ENCODE measurements around the gene MCUB. TPM values are rescaled to one million over a fixed set of nuclear protein-coding genes. Genes with fewer than 3 reads are reported as not detected.

MCUB gene
- total RNA-seq, 1 donor from 2014 or later = 14.8 TPM

DNA sequence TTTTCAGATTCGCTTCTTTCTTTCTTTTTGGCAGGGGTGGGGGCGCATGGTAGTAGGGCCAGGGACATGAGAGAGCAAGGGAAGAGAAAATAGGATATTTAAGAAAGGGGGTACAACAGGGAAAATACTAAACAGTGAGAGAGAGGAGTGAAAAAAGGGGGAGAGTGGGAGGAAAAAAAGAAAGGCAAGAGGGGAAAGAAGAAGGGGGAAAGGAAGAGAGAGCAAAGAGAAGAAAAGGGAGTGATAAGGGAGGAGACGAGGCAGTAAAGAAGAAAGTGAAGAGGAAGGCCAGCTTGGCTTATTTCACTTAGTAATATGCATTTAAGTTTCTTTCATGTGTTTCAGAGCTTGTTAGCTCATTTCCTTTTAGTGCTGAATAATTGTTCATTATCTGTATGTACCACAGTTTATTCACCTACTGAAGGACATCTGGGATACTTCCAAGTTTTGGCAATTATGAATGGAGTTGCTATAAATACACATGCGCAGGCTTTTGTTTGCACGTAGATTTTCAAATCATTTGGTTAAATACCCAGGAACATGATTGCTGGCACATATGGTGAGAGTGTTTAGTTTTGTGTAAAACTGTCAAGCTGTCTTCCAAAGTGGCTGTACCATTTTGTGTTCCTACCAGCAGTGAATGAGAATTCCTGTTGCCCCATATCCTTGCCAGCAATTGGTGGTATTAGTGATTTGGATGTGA lies 105.9 kb downstream of the MCUB start:
- Mint-ChIP-seq H3K4me3 (ENCODE audit: unreplicated experiment) (no peak overlapping the region), H3K9me3 (ENCODE audit: unreplicated experiment) (no peaks in the 10 kb centered on the region), H3K4me1 (ENCODE audit: unreplicated experiment) (no peaks in the 10 kb centered on the region), H3K36me3 (ENCODE audit: unreplicated experiment) (peaks cover 4% of the 10 kb centered on the region), H3K27ac (ENCODE audit: unreplicated experiment) (no peak overlapping the region), H3K27me3 (ENCODE audit: unreplicated experiment) (no peaks in the 10 kb centered on the region)
- DNase-seq (ENCODE audit: extremely low spot score, unreplicated experiment) = no peak
- TF ChIP-seq, protein P1, sequence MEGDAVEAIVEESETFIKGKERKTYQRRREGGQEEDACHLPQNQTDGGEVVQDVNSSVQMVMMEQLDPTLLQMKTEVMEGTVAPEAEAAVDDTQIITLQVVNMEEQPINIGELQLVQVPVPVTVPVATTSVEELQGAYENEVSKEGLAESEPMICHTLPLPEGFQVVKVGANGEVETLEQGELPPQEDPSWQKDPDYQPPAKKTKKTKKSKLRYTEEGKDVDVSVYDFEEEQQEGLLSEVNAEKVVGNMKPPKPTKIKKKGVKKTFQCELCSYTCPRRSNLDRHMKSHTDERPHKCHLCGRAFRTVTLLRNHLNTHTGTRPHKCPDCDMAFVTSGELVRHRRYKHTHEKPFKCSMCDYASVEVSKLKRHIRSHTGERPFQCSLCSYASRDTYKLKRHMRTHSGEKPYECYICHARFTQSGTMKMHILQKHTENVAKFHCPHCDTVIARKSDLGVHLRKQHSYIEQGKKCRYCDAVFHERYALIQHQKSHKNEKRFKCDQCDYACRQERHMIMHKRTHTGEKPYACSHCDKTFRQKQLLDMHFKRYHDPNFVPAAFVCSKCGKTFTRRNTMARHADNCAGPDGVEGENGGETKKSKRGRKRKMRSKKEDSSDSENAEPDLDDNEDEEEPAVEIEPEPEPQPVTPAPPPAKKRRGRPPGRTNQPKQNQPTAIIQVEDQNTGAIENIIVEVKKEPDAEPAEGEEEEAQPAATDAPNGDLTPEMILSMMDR (IDR thresholded peaks at IDR 0.05) = no peak

DNA sequence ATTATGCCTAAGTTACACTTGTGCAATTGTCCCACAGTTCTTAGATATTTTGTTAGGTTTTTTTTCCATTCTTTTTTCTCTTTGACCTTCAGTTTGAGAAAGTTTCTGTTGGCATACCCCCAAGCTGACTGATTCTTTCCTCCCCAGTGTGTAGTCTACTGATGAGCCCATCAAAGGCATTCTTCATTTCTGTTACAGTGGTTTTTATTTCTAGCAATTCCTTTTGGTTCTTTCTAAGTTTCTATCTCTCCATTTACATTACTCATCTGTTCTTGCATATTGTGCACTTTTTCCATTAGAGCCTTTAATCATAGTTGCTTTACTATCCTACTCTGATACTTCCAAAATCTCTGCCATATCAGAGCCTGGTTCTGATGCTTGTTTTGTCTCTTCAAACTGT lies 111.3 kb downstream of the MCUB start:
- Mint-ChIP-seq H3K27ac (ENCODE audit: unreplicated experiment) (no peak overlapping the region), H3K36me3 (ENCODE audit: unreplicated experiment) (peaks cover 15% of the 10 kb centered on the region), H3K9me3 (ENCODE audit: unreplicated experiment) (peaks cover 6% of the 10 kb centered on the region), H3K27me3 (ENCODE audit: unreplicated experiment) (no peaks in the 10 kb centered on the region), H3K4me1 (ENCODE audit: unreplicated experiment) (no peaks in the 10 kb centered on the region), H3K4me3 (ENCODE audit: unreplicated experiment) (no peak overlapping the region)
- DNase-seq (ENCODE audit: extremely low spot score, unreplicated experiment) = no peak
- TF ChIP-seq, protein P1 (IDR thresholded peaks at IDR 0.05) = no peak

DNA sequence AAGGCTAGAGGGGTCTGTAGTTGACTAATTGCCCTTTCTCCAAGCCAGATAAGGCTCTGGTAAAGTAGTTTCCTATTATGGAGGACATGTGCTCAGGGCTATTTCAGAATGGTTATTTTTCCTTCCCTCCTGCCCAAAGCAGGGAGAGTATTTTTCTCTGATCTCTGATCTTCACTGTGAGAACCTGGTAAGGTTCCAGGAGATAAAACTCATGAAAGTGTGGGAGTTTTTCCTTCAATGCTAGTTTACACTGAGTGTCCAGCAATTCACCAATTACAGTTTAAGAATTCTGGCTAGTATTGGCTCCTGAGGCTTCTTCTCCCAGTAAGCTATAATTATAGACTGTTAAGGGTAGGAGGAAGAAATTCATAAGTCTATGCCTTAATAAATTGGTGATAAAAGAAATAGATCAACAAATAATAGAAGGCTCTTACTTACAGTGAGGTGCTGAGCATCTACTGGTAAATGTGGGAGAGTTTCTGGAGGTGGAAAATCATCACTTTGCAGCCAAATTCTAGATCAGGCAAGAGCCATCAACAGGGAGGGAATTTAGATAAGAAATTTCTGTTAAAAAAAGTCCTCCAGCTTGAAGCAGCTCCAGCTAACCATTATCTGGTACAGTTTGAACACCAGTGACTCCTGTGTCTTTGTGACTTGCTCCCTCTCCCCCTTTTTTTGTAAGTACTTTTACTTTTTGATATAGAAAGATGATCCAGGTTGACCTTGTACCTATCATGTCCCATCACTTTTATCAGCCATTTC lies 112.3 kb downstream of the MCUB start:
- no peak overlapping the region for H3K27ac Mint-ChIP-seq (ENCODE audit: unreplicated experiment)
- TF ChIP-seq, protein P1 (IDR thresholded peaks at IDR 0.05) = no peak
- no peaks in the 10 kb centered on the region for H3K4me1 Mint-ChIP-seq (ENCODE audit: unreplicated experiment)
- peaks cover 17% of the 10 kb centered on the region for H3K36me3 Mint-ChIP-seq (ENCODE audit: unreplicated experiment)
- no peak overlapping the region for H3K4me3 Mint-ChIP-seq (ENCODE audit: unreplicated experiment)
- peaks cover 6% of the 10 kb centered on the region for H3K9me3 Mint-ChIP-seq (ENCODE audit: unreplicated experiment)
- H3K27me3 Mint-ChIP-seq (ENCODE audit: unreplicated experiment) = no peaks in the 10 kb centered on the region
- no peak for DNase-seq (ENCODE audit: extremely low spot score, unreplicated experiment)

DNA sequence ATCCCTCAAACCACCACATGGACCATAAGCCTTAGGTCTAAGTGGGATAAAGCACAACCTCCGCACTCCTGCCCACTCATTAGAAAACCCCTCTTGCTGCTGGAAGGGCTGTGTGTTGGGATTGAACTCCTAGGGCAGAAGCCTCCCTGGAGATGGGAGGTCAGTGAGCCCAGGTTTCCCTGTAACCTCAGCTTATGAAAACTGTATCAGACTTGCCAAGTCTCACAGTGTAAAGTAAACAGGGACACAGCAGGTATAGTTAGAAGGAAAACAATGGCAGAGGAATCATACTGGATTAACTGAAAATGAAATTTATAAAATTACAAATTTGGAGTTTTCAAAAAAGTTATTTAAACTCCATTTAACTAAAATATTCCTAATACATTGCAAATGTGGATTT lies 113.3 kb downstream of the MCUB start:
- no peaks in the 10 kb centered on the region for H3K4me1 Mint-ChIP-seq (ENCODE audit: unreplicated experiment)
- no peaks in the 10 kb centered on the region for H3K27me3 Mint-ChIP-seq (ENCODE audit: unreplicated experiment)
- H3K9me3 Mint-ChIP-seq (ENCODE audit: unreplicated experiment) = peaks cover 6% of the 10 kb centered on the region
- peaks cover 17% of the 10 kb centered on the region for H3K36me3 Mint-ChIP-seq (ENCODE audit: unreplicated experiment)
- no peak overlapping the region for H3K4me3 Mint-ChIP-seq (ENCODE audit: unreplicated experiment)
- TF ChIP-seq, protein P1 (IDR thresholded peaks at IDR 0.05) = no peak
- H3K27ac Mint-ChIP-seq (ENCODE audit: unreplicated experiment) = no peak overlapping the region
- no peak for DNase-seq (ENCODE audit: extremely low spot score, unreplicated experiment)

DNA sequence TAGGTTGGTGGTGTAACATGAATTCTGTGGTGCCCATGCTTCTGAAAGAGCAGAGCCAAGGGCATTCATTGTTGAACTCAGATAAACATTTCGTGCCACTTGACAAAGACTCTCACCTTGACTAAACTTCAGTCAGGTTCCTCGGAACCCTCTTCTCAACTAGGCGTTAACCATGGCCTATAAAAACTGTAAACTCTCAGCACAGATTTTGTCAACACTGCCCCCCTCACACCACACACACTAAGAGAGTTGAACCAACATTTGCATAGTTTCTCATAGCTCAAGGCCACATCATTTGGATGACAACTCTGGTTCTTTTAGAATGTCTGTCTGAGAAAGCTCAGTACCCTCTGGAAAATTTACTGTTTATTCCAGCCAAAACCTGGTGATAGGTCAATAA lies 115.1 kb downstream of the MCUB start:
- H3K36me3 Mint-ChIP-seq (ENCODE audit: unreplicated experiment) = peaks cover 16% of the 10 kb centered on the region
- H3K27me3 Mint-ChIP-seq (ENCODE audit: unreplicated experiment) = no peaks in the 10 kb centered on the region
- no peak overlapping the region for H3K4me3 Mint-ChIP-seq (ENCODE audit: unreplicated experiment)

More for the DNA sequence above, 115.1 kb downstream of the MCUB start:
- Mint-ChIP-seq H3K9me3 (ENCODE audit: unreplicated experiment) (peaks cover 6% of the 10 kb centered on the region), H3K4me1 (ENCODE audit: unreplicated experiment) (no peaks in the 10 kb centered on the region), H3K27ac (ENCODE audit: unreplicated experiment) (no peak overlapping the region)
- DNase-seq (ENCODE audit: extremely low spot score, unreplicated experiment) = no peak
- TF ChIP-seq, protein P1 (IDR thresholded peaks at IDR 0.05) = no peak
